ENCODE data around the gene SCN4A.

SCN4A gene

GRCh38 chr17:63941162-63941561, 31.6 kb downstream of the SCN4A start:
- no peak overlapping the region for H3K27ac ChIP-seq (ENCODE audit: low read depth, low read length, severe bottlenecking)
- H3K4me3 ChIP-seq (ENCODE audit: extremely low read depth, insufficient read depth, low read length, poor library complexity, severe bottlenecking): no peak overlapping the region
- H3K9me3 ChIP-seq (ENCODE audit: control insufficient read depth, low read length): no peaks in the 10 kb centered on the region
- H3K36me3 ChIP-seq (ENCODE audit: control insufficient read depth, insufficient read depth, low read length): no peaks in the 10 kb centered on the region
- no peaks in the 10 kb centered on the region for H3K4me1 ChIP-seq (ENCODE audit: control insufficient read depth, insufficient read depth, low read length, poor library complexity, severe bottlenecking)
- 97 to 98% methylated on average over 6 to 12 of the region's 12 CpGs for WGBS, 2 experiments (ENCODE audit: insufficient coverage in 2 of 2)

GRCh38 chr17:63940584-63940983, 32.1 kb downstream of the SCN4A start:
- Histone ChIP-seq H3K36me3 (ENCODE audit: control insufficient read depth, insufficient read depth, low read length) (no peaks in the 10 kb centered on the region), H3K4me3 (ENCODE audit: extremely low read depth, insufficient read depth, low read length, poor library complexity, severe bottlenecking) (no peak overlapping the region), H3K4me1 (ENCODE audit: control insufficient read depth, insufficient read depth, low read length, poor library complexity, severe bottlenecking) (no peaks in the 10 kb centered on the region), H3K9me3 (ENCODE audit: control insufficient read depth, low read length) (no peaks in the 10 kb centered on the region), H3K27ac (ENCODE audit: low read depth, low read length, severe bottlenecking) (no peak overlapping the region)
- WGBS, 2 experiments (ENCODE audit: insufficient coverage in 2 of 2): 93 to 96% methylated on average over 8 to 11 of the region's 14 CpGs

- Histone ChIP-seq H3K27ac (ENCODE audit: low read depth, low read length, severe bottlenecking) (no peak overlapping the region), H3K4me1 (ENCODE audit: control insufficient read depth, insufficient read depth, low read length, poor library complexity, severe bottlenecking) (no peaks in the 10 kb centered on the region), H3K9me3 (ENCODE audit: control insufficient read depth, low read length) (no peaks in the 10 kb centered on the region), H3K4me3 (ENCODE audit: extremely low read depth, insufficient read depth, low read length, poor library complexity, severe bottlenecking) (no peak overlapping the region), H3K36me3 (ENCODE audit: control insufficient read depth, insufficient read depth, low read length) (no peaks in the 10 kb centered on the region)
- WGBS, 2 experiments (ENCODE audit: insufficient coverage in 2 of 2): 76 to 80% methylated on average over 3 to 6 of the region's 6 CpGs
These were observed 32.8 kb downstream of the SCN4A start for GRCh38 chr17:63939884-63940283.

- WGBS, 2 experiments (ENCODE audit: insufficient coverage in 2 of 2): 93 to 100% methylated on average over 7 to 9 of the region's 9 CpGs
- Histone ChIP-seq H3K36me3 (ENCODE audit: control insufficient read depth, insufficient read depth, low read length) (no peaks in the 10 kb centered on the region), H3K9me3 (ENCODE audit: control insufficient read depth, low read length) (no peaks in the 10 kb centered on the region), H3K27ac (ENCODE audit: low read depth, low read length, severe bottlenecking) (no peak overlapping the region), H3K4me3 (ENCODE audit: extremely low read depth, insufficient read depth, low read length, poor library complexity, severe bottlenecking) (no peak overlapping the region), H3K4me1 (ENCODE audit: control insufficient read depth, insufficient read depth, low read length, poor library complexity, severe bottlenecking) (no peaks in the 10 kb centered on the region)
These were observed 33.3 kb downstream of the SCN4A start for GRCh38 chr17:63939401-63939800.

GRCh38 chr17:63937920-63938319, 34.8 kb downstream of the SCN4A start:
- Histone ChIP-seq H3K4me1 (ENCODE audit: control insufficient read depth, insufficient read depth, low read length, poor library complexity, severe bottlenecking) (no peaks in the 10 kb centered on the region), H3K27ac (ENCODE audit: low read depth, low read length, severe bottlenecking) (no peak overlapping the region), H3K36me3 (ENCODE audit: control insufficient read depth, insufficient read depth, low read length) (no peaks in the 10 kb centered on the region), H3K9me3 (ENCODE audit: control insufficient read depth, low read length) (no peaks in the 10 kb centered on the region), H3K4me3 (ENCODE audit: extremely low read depth, insufficient read depth, low read length, poor library complexity, severe bottlenecking) (no peak overlapping the region)
- 88 to 97% methylated on average over 4 of the region's 4 CpGs for WGBS, 2 experiments (ENCODE audit: insufficient coverage in 2 of 2)

GRCh38 chr17:63937319-63937718, 35.4 kb downstream of the SCN4A start:
- no peaks in the 10 kb centered on the region for H3K36me3 ChIP-seq (ENCODE audit: control insufficient read depth, insufficient read depth, low read length)

GRCh38 chr17:63934183-63935112, 38.3 kb downstream of the SCN4A start:
- Histone ChIP-seq H3K27ac (ENCODE audit: low read depth, low read length, severe bottlenecking) (no peak overlapping the region), H3K4me3 (ENCODE audit: extremely low read depth, insufficient read depth, low read length, poor library complexity, severe bottlenecking) (no peak overlapping the region), H3K4me1 (ENCODE audit: control insufficient read depth, insufficient read depth, low read length, poor library complexity, severe bottlenecking) (peaks cover 4% of the 10 kb centered on the region), H3K9me3 (ENCODE audit: control insufficient read depth, low read length) (no peaks in the 10 kb centered on the region), H3K36me3 (ENCODE audit: control insufficient read depth, insufficient read depth, low read length) (no peaks in the 10 kb centered on the region)
- WGBS, 2 experiments (ENCODE audit: insufficient coverage in 2 of 2): 88 to 89% methylated on average over 13 to 16 of the region's 21 CpGs

More at GRCh38 chr17:63937319-63937718, 35.4 kb downstream of the SCN4A start:
- Histone ChIP-seq H3K4me1 (ENCODE audit: control insufficient read depth, insufficient read depth, low read length, poor library complexity, severe bottlenecking) (no peaks in the 10 kb centered on the region), H3K27ac (ENCODE audit: low read depth, low read length, severe bottlenecking) (no peak overlapping the region), H3K9me3 (ENCODE audit: control insufficient read depth, low read length) (no peaks in the 10 kb centered on the region), H3K4me3 (ENCODE audit: extremely low read depth, insufficient read depth, low read length, poor library complexity, severe bottlenecking) (no peak overlapping the region)
- WGBS, 2 experiments (ENCODE audit: insufficient coverage in 2 of 2): 95 to 97% methylated on average over 2 to 3 of the region's 6 CpGs

GRCh38 chr17:63933598-63933997, 39.1 kb downstream of the SCN4A start:
- H3K9me3 ChIP-seq (ENCODE audit: control insufficient read depth, low read length): no peaks in the 10 kb centered on the region
- H3K27ac ChIP-seq (ENCODE audit: low read depth, low read length, severe bottlenecking): no peak overlapping the region
- no peaks in the 10 kb centered on the region for H3K36me3 ChIP-seq (ENCODE audit: control insufficient read depth, insufficient read depth, low read length)
- H3K4me1 ChIP-seq (ENCODE audit: control insufficient read depth, insufficient read depth, low read length, poor library complexity, severe bottlenecking): peaks cover 4% of the 10 kb centered on the region
- WGBS, 2 experiments (ENCODE audit: insufficient coverage in 2 of 2): 95 to 98% methylated on average over 6 to 8 of the region's 8 CpGs
- no peak overlapping the region for H3K4me3 ChIP-seq (ENCODE audit: extremely low read depth, insufficient read depth, low read length, poor library complexity, severe bottlenecking)

GRCh38 chr17:63932721-63933120, 40.0 kb downstream of the SCN4A start:
- H3K9me3 ChIP-seq (ENCODE audit: control insufficient read depth, low read length): no peaks in the 10 kb centered on the region
- WGBS, 2 experiments (ENCODE audit: insufficient coverage in 2 of 2): 92 to 94% methylated on average over 4 of the region's 4 CpGs
- no peak overlapping the region for H3K27ac ChIP-seq (ENCODE audit: low read depth, low read length, severe bottlenecking)
- no peaks in the 10 kb centered on the region for H3K36me3 ChIP-seq (ENCODE audit: control insufficient read depth, insufficient read depth, low read length)
- H3K4me3 ChIP-seq (ENCODE audit: extremely low read depth, insufficient read depth, low read length, poor library complexity, severe bottlenecking): no peak overlapping the region
- peaks cover 4% of the 10 kb centered on the region for H3K4me1 ChIP-seq (ENCODE audit: control insufficient read depth, insufficient read depth, low read length, poor library complexity, severe bottlenecking)

GRCh38 chr17:63931981-63932561, 40.6 kb downstream of the SCN4A start, which contains the start of gene CD79B:
TSS of gene CD79B (minus strand) at chr17:63932331. CDS start at chr17:63932261, 70 bp downstream.
- WGBS, 2 experiments (ENCODE audit: insufficient coverage in 2 of 2): 66 to 70% methylated on average over 15 to 18 of the region's 19 CpGs
- Histone ChIP-seq H3K36me3 (ENCODE audit: control insufficient read depth, insufficient read depth, low read length) (no peaks in the 10 kb centered on the region), H3K27ac (ENCODE audit: low read depth, low read length, severe bottlenecking) (no peak within 1 kb of the TSS), H3K9me3 (ENCODE audit: control insufficient read depth, low read length) (no peaks in the 10 kb centered on the region), H3K4me3 (ENCODE audit: extremely low read depth, insufficient read depth, low read length, poor library complexity, severe bottlenecking) (no peak within 1 kb of the TSS), H3K4me1 (ENCODE audit: control insufficient read depth, insufficient read depth, low read length, poor library complexity, severe bottlenecking) (peaks cover 4% of the 10 kb centered on the region)

Data from mesodermal cell (in vitro differentiated cells).